Measurements from ENCODE around the gene ACTBL2. TPM values are rescaled to one million over a fixed set of nuclear protein-coding genes. Genes with fewer than 3 reads are reported as not detected.
"Not testable (repeated sequence)": the region's sequence is repeated elsewhere in the genome, so short reads cannot be mapped to it uniquely, and the experiment has no call there.

The ACTBL2 gene
- not detected in 2 replicates for total RNA-seq

DNA sequence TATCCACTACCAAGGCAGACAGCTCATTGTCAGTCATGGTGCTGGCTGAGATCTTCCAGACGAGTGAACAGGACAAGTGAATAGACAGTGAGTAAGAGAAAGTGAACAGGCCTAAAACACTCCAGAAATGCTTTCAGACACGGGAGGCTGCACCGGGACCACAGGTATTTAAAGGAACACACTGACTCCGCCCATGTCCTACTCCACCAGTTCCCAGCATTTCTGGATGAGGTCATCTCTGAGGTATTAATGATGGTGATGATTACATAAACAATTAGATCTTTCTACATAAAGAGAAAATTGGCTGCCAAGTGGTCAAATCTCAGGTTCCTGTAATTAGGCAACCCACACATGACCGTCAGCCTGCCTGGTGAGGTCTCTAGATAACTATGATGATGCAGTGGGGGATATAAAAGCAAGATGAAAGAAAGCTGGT is at the start of gene ACTBL2:
TSS of gene ACTBL2 (minus strand) at position 141 of the 436 bp plus-strand sequence. CDS start at position 37, 104 bp downstream.
- no peak for DNase-seq (ENCODE audit: low read depth in 2 of 2)

DNA sequence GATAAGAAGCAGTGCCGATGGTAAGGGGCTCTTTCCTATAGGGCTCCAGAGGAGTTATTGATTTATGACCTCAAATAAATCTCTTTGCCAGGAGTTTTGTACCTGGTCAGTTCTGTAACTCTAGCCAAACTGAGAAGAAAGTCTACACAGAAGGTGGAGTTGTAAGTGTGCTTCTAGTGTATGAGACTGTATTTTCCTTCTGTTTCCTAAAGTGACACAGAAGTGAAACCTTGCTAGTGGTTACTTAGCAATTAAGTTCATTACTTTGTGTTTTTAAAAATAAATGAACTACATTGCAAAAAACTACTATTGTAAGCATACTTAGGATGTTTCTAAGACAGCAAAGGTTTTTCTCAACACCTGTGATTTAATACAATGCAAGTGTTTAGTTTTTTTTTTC is 48.7 kb upstream of the ACTBL2 start:
- no peak for DNase-seq (ENCODE audit: low read depth in 2 of 2)

DNA sequence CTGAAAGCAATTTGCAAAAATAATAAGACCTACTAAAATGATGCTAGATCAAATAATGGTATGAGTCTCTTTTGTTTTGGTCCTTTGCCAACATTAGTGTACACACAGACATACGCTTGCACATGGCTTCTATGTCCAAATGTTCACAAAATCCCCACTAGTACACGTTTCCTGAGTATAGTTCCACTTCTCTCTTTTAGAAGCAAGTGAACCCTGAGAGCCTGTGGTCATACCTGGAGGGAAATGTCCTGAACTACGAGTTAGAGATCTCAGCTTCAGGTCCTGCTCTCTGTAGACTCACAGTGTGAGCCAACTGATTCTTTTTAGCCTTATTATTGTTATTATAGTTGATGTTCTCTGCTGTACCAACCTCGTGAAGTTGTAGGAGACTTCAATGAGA is 47.3 kb upstream of the ACTBL2 start:
- no peak for DNase-seq (ENCODE audit: low read depth in 2 of 2)

DNA sequence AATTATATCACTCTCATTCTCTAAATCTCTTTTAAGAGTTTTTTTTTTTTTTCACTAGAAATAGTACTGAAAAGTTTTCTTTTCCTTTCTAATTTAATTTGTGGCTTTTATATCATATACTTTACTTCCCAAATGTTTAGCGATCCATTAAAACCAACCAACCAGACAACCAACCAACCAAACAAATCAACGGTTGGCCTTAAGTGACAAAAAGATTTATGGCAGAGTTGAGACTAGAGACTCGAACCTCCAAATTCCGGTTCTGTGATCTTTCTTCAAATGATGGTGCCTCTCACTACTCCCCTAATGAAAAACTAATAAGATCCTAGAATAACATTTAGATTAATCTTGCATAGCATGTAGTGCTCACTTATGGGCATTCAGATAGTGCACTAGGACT is 45.3 kb upstream of the ACTBL2 start:
- no peak for DNase-seq (ENCODE audit: low read depth in 2 of 2)

DNA sequence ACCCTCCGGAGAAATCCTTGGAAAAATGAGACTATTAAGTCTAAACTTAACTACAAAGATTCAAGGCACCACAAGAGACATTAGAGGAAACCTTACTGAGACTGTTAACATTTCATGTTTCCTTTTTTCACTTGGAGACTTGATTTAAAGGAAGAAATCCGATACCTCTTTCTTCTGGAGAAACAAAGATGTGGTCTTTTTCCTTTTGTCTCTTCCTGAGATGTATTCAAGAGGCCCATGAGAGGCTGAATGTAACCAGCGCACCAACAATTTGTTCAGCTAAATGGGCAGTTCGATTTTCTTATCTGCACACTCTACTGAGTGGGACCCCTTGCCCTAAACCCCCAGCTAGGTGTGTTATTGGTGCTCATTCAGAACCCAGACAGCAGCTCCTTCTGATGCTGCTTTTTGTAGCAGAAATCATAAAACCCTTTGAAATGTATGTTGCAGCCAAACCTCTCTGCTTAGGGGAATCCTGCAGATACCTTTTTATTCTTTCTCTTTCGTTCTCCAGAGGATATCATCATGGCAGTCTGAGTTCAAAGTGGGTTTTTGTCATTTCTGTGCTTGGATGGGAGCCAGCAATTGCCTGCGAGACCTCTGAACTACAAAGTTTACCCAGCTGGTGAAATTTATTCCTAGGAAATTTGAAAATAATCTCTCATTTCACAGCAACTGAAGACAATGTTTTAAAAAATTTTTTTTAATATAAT is 41.9 kb upstream of the ACTBL2 start:
- DNase-seq (ENCODE audit: low read depth in 2 of 2) = peak; percentile 41 to 49

DNA sequence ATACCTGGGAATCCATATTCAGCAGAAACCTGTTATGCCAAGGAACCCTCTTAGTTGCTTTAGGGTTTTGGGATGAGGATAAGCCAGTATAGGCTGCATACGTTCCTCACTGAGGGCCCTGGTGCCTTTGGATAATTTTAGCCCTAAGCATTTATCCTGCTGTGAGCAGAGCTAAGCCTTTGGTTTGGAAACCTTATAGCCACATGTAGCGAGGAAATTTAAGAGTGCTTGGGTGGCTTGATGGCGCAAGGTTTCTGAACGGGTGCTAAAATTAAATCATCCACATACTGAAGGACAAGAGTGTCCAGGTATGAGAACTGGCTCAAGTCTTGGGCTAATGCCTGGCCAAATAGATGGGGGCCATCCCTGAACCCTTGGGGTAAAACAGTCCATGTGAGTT is 39.9 kb upstream of the ACTBL2 start:
- not testable (repeated sequence) for DNase-seq (ENCODE audit: low read depth in 2 of 2)

DNA sequence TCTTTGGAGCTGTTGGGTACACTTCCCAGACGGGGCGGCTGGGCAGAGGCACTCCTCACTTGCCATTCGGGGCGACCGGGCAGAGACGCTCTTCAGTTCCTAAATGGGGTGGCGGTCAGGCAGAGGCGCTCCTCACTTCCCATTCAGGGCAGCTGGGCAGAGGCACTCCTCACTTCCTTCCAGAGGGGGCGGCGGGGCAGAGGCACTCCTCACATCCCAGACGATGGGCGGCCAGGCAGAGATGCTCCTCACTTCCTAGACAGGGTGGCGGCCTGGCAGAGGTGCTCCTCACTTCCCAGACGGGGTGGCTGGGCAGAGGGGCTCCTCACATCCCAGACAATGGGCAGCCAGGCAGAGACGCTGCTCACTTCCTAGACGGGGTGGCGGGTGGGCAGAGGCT is 35.8 kb upstream of the ACTBL2 start:
- DNase-seq (ENCODE audit: low read depth in 2 of 2) = not testable (repeated sequence)

DNA sequence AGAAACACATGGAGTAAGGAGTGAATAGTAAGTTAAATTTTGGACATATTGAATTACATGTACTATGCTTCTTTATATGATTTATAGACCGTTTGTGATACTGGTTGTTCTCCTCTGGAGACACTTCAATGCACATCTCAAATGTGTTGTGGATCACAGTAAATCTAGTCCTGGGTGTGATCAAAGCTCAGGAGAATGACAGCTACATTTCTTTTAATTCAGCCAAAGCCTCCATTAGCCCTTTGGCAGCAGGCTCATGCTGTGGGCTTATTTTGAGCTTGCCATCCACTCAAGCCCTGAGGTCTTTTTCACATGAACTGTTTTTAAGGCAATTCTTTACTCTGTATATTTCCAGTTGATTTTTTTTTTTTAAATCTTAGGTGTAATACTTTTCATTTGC is 34.6 kb upstream of the ACTBL2 start:
- no peak for DNase-seq (ENCODE audit: low read depth in 2 of 2)

DNA sequence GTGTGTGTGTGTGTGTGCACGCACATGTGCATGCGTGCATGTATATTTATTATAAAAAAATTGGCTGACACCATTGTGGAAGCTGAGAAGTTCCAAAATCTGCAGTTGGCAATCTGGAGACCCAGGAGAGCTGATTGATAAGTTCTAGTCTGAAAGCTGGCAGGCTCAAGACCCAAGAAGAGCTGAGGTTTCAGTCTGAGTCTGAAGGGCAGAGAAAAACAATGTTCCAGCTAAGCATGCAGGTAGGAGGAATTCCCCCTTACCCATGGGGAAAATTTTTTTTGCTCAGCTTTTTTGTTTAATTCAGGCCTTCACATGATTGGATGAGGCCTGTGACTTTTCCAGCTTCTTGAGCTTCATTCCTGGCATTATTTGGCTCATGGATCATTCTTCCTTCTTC is 31.2 kb upstream of the ACTBL2 start:
- DNase-seq (ENCODE audit: low read depth in 2 of 2) = no peak

DNA sequence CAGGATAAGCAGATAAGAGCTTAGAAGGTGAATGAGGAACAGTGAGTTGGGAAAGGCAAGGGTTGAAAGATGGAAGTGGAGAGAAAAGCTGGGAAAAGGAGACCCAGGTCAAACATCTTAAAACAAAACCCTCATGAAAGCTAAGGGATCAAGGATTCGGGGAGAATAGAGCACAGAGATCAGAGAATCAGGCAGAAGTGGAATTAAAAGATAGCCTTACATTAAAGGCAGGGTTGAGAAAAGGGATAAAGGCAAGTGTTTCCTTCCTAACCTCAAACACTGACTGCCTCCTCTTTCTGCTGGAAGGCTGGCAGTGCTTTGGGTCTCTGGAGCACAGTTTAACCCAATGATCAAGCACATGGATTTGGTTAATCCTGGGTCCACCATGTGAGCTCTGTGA is 28.7 kb upstream of the ACTBL2 start:
- DNase-seq (ENCODE audit: low read depth in 2 of 2) = no peak

DNA sequence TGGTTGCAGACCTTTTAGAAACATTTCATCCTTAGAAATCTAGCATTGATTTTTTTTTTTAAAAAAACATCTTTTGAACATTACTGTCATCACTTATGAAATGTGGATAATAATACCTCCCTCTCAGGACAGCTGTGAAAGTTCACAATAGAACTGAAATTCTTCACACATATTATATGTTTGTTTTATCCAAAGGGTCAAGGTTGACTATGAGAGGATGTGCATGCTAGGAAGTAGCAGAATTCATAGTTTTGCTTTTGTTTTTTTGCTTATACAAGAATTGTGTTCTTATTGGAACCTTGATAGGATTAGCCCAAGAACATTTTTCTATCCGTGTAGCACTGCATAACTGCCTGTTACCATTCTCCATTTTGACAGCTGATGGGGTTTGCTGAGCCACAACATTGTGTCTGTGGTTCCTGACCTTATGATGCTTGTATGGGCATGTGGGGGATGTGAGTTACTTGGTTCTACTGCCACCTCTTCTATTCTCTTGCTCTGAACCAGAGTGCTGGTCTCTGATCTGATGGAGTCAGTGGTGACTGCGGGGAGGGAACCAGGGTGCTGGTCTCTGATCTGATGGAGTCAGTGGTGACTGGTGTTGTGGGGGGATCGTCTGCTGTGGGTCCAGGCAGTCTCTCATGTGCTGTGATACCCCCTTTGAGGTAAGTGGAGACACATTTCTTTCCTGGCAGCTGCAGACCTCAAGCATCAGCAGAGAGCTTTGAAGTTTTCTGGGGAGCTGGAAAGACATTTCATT is 27.1 kb upstream of the ACTBL2 start:
- peak; percentile 35 to 61 for DNase-seq (ENCODE audit: low read depth in 2 of 2)

DNA sequence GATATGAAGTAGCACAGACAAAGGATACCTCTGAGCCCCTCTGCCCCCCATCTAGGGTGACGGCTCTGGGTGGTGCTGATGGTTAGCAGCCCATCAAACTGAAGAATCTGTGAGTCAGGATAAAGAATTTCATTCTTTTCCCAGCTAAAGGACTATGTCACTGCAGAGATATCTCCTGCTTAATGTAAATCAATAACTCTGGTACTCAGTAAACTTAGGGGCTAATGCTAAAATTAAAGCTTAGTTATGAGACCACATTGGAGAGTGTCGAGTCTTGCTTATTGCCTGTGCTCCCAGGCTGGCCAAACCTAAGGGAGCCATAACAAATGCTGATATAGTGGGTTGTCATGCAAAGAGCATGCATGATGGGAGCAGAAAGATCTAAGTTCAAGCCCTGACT is 25.6 kb upstream of the ACTBL2 start:
- DNase-seq (ENCODE audit: low read depth in 2 of 2) = no peak

DNA sequence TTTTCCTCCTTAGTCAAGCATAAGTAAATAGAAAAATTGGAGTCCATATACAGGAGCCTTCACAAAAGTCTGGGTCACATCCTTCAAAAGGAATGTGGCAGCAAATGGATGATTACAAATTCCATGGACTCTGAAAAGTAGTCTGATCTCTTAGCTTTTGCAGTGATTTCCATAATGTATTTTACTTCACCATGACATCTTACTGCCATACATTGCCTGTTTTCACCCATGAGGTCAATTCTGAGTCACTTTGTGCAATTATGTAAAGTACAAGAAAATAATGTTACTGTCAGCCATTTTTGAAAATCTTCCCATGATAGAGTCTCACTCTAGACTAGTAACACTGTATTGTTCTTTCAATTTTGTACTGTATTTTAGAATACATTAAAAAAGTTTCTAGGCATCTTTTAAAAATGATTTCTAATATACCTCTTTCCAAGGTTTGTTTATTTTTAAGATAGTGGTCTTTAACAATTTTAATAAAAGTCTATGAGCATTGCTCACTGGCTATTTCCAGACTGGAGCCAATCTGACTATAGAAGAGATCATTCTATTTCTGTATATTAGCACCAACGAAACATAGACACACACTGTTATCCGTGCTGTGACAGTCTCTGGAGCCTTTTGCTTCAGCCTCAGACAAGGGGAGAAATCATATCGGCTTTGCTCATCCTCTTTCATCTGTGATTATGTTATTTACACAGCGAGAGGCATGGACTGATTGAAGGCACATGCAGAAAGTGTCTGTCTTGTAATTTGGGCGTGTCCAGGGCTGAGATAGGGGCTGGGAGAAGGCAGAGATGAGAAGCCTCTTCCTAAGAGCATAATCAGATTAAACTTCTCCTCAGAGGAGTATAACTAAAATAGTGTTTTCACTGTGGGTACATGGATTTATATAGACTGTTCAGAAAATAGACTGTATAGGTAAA is 22.9 kb upstream of the ACTBL2 start:
- no peak for DNase-seq (ENCODE audit: low read depth in 2 of 2)

DNA sequence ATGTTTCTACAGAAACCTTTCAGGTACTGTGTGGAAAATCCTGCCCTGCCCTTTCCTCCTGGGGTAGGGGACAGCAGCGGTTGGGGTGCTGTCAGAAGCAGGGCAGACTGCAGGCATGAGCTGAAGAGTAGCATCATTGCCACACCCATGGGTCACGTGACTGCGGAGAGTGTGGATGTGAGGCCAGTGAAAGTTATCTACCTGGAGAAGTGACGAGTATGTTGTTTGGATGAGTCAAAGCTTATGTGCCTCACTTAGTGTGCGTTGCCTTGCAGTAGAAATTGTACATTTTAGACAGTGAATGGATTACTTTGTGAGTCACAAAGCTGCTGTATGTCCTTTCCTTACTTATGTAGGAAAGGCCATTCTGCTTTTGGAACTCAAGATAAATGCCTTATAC is 21.7 kb upstream of the ACTBL2 start:
- DNase-seq (ENCODE audit: low read depth in 2 of 2) = no peak

DNA sequence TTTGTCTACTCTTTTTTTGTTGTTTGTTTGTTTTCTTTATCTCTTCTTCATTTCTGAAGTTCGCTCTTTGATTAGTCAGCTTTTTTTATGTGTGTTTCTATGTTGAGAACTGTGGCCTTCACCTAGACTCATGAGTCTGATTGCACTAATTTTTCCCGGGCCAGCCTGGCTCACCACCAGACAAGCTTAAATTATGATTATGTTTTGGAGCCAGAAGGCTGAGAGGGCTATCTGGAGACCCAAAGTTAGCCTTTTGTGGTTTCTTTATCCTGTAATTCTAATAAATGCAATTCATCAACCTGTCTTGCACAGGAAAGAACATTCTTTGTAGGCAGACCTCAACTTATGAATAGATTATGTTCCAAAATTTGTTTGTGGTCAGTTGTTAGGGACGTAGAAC is 20.8 kb upstream of the ACTBL2 start:
- peak in 1 of 2 donors; percentile 59 for DNase-seq (ENCODE audit: low read depth in 2 of 2)

DNA sequence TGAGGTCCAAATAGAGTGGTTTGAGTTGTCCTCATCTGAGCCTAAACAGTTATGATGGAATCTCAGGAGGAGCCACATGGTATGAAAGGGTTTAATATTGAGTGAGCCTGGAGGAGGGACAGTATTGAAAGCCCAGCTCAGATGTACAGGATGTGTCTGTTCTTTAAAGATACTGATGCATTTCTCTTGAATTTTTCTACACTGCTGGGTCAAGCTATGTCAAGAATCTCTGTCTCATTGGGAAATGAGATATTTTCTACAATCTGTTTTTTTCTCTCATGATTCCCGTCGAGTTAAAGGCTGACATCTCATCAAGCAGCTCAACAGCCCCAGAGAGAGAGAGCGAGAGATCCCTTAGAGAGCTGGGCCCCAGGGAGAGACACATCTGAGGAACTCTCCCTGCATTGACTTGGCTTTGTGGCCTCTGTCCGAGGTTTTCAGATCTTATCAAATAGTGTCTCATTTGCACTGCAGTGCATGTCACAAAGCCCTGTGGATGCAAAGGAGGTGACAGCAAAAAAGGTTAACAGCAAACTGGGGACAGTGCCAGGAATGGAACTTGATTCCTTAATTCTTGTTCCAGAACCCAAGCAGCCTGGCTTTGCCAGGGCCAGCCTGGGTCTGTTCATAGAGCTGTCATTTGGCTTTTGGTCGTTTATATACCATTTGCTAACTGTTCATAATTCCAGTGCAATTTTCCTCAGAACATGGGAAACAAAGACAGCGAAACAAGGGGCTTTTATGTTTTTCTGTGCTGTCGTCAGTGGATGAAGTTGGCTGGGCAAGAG is 19.0 kb upstream of the ACTBL2 start:
- peak in 1 of 2 donors; percentile 19 for DNase-seq (ENCODE audit: low read depth in 2 of 2)

DNA sequence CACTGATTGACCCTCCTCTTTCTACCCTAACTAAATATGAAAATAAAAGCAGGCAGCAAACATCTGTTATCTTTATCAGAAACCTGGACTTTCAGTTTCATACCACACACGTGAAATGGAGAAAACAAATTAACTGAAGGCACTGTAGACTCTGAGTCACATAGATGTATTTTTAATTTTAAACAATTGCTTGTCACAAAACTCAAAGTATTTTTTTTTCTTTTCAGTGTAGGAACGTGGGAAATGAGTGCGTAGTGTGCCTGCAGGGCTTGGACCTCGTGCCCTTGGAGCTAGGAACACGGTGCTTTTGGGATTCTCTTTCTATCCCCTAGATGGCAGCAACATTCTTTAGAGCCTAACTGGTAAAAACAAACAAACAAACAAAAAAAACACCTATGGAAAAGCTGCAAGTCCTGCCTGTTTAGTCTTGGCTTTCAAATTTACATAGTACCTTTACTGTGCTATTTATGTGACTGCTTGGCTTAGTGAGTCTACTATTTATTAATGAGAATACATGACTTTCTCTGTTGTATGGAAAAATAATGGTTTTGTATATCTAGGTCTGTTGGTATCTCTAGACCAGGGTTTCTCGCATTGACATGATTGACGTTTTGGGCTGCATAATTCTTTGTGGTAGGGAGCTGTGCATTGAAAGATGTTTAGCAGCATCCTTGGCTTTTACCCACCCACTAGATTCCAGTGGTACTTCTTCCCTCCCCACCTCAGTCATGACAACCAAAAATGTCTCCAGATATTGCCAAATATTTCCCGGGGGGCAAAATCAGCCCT is 16.8 kb upstream of the ACTBL2 start:
- peak; percentile 61 to 86 for DNase-seq (ENCODE audit: low read depth in 2 of 2)

DNA sequence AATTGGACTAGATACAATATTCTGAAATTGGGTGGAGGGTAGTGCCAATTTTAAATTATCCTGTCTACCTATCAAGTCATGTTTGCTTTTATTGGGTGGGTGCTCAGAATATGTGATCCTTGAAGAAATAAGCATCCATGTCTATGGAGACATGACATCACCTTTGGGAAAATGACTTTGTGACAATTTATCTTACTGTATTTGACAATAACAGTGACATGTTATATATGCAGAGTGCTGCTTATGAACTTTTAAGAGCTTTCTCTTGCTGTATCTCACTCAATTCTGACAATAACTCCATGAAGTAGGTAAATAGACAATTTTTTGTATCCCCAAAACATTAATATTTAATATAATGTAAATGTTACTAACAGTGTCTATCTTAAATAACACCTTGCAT is 15.1 kb upstream of the ACTBL2 start:
- DNase-seq (ENCODE audit: low read depth in 2 of 2) = no peak

DNA sequence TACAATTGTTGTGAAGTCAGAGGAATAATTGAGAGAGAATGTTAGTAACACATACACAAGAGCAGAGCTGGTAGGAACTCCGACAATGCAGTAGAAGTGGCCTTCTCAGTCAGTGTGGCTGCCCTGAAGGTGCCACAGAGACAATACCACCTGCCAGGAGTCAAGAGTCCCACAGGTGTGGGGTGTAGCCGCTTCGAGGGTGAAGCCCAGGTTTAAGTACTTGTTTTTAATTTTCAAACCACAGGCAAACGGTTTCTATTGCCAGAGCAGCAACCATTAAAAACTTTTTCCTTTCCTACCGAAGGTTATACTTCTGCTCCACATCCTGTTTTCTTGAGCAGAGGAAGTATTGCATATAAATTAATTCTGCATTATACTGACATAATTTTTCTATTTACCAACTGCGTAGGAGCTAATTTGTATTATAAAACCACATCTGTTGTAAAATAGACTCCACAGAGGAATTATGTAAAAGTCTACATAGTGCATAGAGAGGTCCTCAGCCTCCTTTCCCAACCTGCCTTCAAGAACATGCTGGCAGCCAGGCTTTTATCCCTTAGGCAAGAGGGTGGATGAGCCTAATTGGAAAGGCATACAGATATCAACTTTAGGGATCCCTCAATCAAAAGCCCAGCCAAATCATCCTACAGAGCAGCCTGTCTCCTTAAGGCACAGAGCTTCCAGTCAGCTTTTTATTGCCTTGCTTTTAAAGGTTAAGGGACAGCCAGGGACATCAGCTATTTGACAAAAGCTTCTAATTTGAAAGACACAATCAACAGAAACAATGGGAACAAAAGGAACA is 12.9 kb upstream of the ACTBL2 start:
- DNase-seq (ENCODE audit: low read depth in 2 of 2) = peak in 1 of 2 donors; percentile 46

All from dermis microvascular lymphatic vessel endothelial cell (primary cell).